Stimulated activated CD4-positive, alpha-beta T cell treated with anti-CD3 and anti-CD28 coated beads, Interleukin-1b, Interleukin-23, amount 100 ng/mL, for 24 hours (primary cell): ENCODE results near the gene ARID3A.

Experiments used
- DNase-seq, 4 experiments: peaks; one replicate each; pipeline ENCODE4 v3.0.0-alpha.2; 2020; ENCODE audit warnings: low read depth in 4 of 4, low spot score in 1 of 4

The ARID3A gene

GRCh38 chr19:960601-960938 is 34.7 kb downstream of the ARID3A start:
- no peak for DNase-seq

- no peak for DNase-seq
Measured at GRCh38 chr19:961866-962620, 36.2 kb downstream of the ARID3A start.

DNA sequence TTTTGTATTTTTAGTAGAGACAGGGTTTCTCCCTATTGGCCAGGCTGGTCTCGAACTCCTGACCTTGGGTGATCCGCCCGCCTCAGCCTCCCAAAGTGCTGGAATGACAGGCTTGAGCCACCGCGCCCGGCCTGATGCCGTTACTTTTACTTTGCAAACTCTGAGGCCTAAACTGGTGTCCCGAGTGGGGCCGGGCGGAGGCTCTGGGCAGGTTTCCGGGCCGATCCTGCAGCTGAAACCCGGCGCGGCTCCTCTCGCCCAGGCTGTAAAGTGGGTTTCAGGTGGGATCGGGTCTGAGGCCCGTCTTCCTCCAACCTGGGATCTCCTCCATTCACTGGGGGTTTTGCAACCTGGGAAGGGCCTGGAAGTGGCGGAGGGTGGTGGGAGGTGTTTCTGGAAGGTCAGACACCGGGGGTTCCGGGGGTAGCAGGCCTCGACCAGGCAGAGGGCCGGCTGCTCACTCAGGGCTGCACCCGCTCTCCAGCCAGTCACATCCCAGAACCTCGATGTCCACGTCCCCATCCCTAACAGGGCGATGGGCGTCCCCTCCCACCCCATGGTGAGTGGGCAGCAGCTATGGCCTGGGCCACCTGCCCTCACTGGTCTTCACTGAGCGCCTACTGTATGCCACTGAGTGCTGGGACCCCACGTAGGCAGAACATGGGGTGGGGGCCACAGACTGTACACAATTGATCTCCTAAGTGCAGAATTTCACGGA is 37.0 kb downstream of the ARID3A start:
- DNase-seq: no peak

- no peak for DNase-seq
Measured at GRCh38 chr19:963486-963951, 37.7 kb downstream of the ARID3A start.

- DNase-seq: no peak
Measured at GRCh38 chr19:964116-964520, 38.3 kb downstream of the ARID3A start.

GRCh38 chr19:964761-965694 is 39.2 kb downstream of the ARID3A start:
- no peak for DNase-seq

GRCh38 chr19:966485-967088 is 40.8 kb downstream of the ARID3A start:
- DNase-seq: no peak

GRCh38 chr19:970695-971094 is 44.9 kb downstream of the ARID3A start:
- DNase-seq: no peak

- no peak for DNase-seq
Measured at GRCh38 chr19:971795-972194, 46.0 kb downstream of the ARID3A start.

GRCh38 chr19:972281-972680 is 46.4 kb downstream of the ARID3A start:
- no peak for DNase-seq

- no peak for DNase-seq
Measured at GRCh38 chr19:973726-974563, 48.1 kb downstream of the ARID3A start.

GRCh38 chr19:974564-975257 is 48.9 kb downstream of the ARID3A start:
- DNase-seq: no peak

- DNase-seq: no peak
Measured at GRCh38 chr19:976476-976875, 50.6 kb downstream of the ARID3A start.

DNA sequence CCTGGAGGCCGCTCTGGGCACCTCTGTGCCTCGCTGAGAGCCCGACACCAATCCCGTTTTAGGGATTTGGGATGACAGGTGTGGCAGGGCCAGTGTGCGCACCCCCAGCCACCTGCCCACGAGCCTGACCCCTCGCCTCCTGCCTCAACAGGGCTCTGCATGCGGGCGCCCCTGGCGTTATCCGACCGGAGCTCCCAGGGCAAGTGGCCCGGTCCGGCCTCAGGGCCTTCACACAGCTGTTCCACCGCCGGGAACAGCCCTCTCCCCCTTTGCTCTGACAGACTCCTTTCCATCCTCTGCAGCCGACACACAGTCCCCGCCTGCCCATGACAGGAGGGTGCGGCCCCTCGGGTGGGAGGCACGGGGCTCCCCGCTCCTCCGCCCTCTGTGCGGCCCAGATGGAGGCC is 51.2 kb downstream of the ARID3A start:
- no peak for DNase-seq

GRCh38 chr19:979318-979741 is 53.5 kb downstream of the ARID3A start:
- no peak for DNase-seq

GRCh38 chr19:980133-980998 is 54.5 kb downstream of the ARID3A start:
- no peak for DNase-seq

DNA sequence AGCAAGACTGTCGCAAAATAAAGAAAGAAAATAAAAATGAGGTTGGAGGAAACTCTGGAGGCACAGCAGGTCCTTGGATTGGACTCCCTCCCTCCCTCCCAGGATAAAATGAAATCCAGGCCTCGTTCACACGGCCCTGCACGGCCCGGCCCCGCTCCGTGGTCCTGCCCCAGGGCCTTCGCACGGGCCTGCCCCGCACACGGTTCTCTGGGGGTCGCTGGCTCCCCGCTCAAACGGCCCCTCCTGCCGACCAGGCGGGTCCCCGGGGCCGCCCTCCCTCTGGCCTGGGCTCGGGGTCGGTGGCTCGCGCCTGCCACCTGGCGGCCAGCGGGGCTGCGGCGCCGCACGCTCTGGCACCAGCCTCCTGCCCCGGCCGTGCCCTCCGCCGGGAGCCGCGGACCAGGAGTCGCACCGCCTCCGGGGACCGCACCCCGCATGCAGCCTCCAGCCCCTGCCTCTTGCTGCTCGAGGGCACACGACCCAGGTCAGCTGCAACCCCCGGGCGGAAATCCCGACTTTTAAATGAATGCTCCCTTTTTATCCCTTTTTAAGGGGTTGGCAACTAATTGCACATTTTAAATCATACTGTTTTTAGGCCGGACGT is 56.8 kb downstream of the ARID3A start:
- peak; percentile 48 to 68 (median 60) for DNase-seq
